HCT116 (cell line): Measurements from ENCODE around the gene ZNF318. TPM values are rescaled to one million over a fixed set of nuclear protein-coding genes. Genes with fewer than 3 reads are reported as not detected.

Source experiments
- ATAC-seq: fragments of 200-7000 bp; cut with Tn5 transposase; 2 replicates; pipeline ENCODE4 v1.9.1; 2020; ENCODE audit warnings: mild to moderate bottlenecking, moderate library complexity
- BruUV-seq: library from RNA; stranded (reverse); fragments of 400-500 nt; replicated peaks from 2 replicates; lab custom pipeline; 2021; lab: Mats Ljungman, UMichigan
- CTCF ChIA-PET: fragments of 300-600 bp; sonication (Branson Sonifier 250); formaldehyde crosslinking; loops from one replicate; lab custom pipeline; 2021; ENCODE audit warnings: antibody characterized with exemption; lab: Charles Lee
- POLR2A ChIA-PET: fragments of 300-600, 350-600 bp; sonication (Branson Sonifier 250); formaldehyde crosslinking; loops from one replicate; lab custom pipeline; 2021; ENCODE audit warnings: antibody characterized with exemption; lab: Charles Lee
- RAD21 ChIA-PET, 2 experiments: fragments of 300-600 bp; sonication (Branson Sonifier 250); formaldehyde crosslinking; loops; one replicate each; lab custom pipeline; 2023; ENCODE audit warnings: low total read pairs in 2 of 2; ENCODE audit not compliant: uncharacterized antibody in 2 of 2, unreplicated experiment in 2 of 2, low non-redundant PET in 1 of 2; lab: Charles Lee
- DNase-seq: peaks from one replicate; pipeline ENCODE4 v3.0.0-alpha.2; 2010; ENCODE audit warnings: low read depth, low spot score
- H2AFZ ChIP-seq: fragments of 200-600 bp; shearing (Covaris generic), sonication (generic); 2 replicates; pipeline ENCODE4 v1.6.1; 2017; ENCODE audit warnings: low read depth, mixed run types, mixed read lengths, antibody characterized with exemption, low read length; ENCODE audit not compliant: poor library complexity, severe bottlenecking
- H3K27ac ChIP-seq: 2 replicates; pipeline ENCODE4 v1.5.1; 2012; ENCODE audit warnings: low read depth, low read length
- H3K27me3 ChIP-seq: fragments of 200-600 bp; sonication (generic); 2 replicates; pipeline ENCODE4 v1.6.1; 2016; ENCODE audit warnings: mixed run types, low read length, mixed read lengths; ENCODE audit not compliant: insufficient read depth
- H3K36me3 ChIP-seq, 2 experiments: fragments of 200-500 bp in 1 of 2; fragments of 200-600 bp in 1 of 2; sonication (Bioruptor generic) in 1 of 2; sonication (generic) in 1 of 2; 2 replicates each; pipeline versions ENCODE4 v1.5.1 to v1.6.1; 2014 to 2016; ENCODE audit warnings: low read length in 2 of 2, inconsistent platforms in 1 of 2, mixed read lengths in 1 of 2, mixed run types in 1 of 2; ENCODE audit not compliant: insufficient read depth in 2 of 2, control insufficient read depth in 1 of 2
- H3K4me1 ChIP-seq, 2 experiments: fragments of 200-600 bp in 1 of 2; sonication (generic) in 1 of 2; 2 replicates each; pipeline versions ENCODE4 v1.5.1 to v1.6.1; 2012 to 2017; ENCODE audit warnings: low read length in 2 of 2, inconsistent platforms in 1 of 2, mild to moderate bottlenecking in 1 of 2, mixed read lengths in 1 of 2, mixed run types in 1 of 2, moderate library complexity in 1 of 2; ENCODE audit not compliant: insufficient read depth in 2 of 2, control insufficient read depth in 1 of 2
- H3K4me2 ChIP-seq: fragments of 200-600 bp; sonication (generic); 2 replicates; pipeline ENCODE4 v1.6.1; 2017; ENCODE audit warnings: mixed run types, low read length, mixed read lengths
- H3K4me3 ChIP-seq, 2 experiments: fragments of 200-600 bp in 1 of 2; sonication (generic) in 1 of 2; replicated peaks in 1 of 2; 2 replicates each; pipeline ENCODE4 v1.5.1; 2011 to 2016; ENCODE audit warnings: low read length in 2 of 2, control low read depth in 1 of 2, low read depth in 1 of 2, mild to moderate bottlenecking in 1 of 2, mixed read lengths in 1 of 2, mixed run types in 1 of 2
- H3K79me2 ChIP-seq: fragments of 200-600 bp; sonication (generic); 2 replicates; pipeline ENCODE4 v1.6.1; 2017; ENCODE audit warnings: mild to moderate bottlenecking, mixed run types, low read length, moderate library complexity, mixed read lengths; ENCODE audit not compliant: insufficient read depth
- H3K9ac ChIP-seq: fragments of 200-600 bp; sonication (generic); 2 replicates; pipeline ENCODE4 v1.6.1; 2016; ENCODE audit warnings: low read length, mixed read lengths
- H3K9me2 ChIP-seq: fragments of 200-600 bp; sonication (generic), shearing (Covaris generic); 2 replicates; pipeline ENCODE4 v1.6.1; 2017; ENCODE audit warnings: mixed run types, mild to moderate bottlenecking, moderate library complexity; ENCODE audit not compliant: insufficient read depth
- H3K9me3 ChIP-seq, 2 experiments: fragments of 200-500 bp in 1 of 2; fragments of 200-600 bp in 1 of 2; sonication (Bioruptor generic) in 1 of 2; sonication (generic) in 1 of 2; 2 replicates each; pipeline ENCODE4 v1.6.1; 2014 to 2017; ENCODE audit warnings: low read length in 2 of 2, mixed read lengths in 2 of 2, inconsistent platforms in 1 of 2, low read depth in 1 of 2, mild to moderate bottlenecking in 1 of 2, mixed run types in 1 of 2, moderate library complexity in 1 of 2; ENCODE audit not compliant: control insufficient read depth in 1 of 2, insufficient read depth in 1 of 2
- H4K20me1 ChIP-seq: fragments of 200-600 bp; sonication (generic), shearing (Covaris generic); 2 replicates; pipeline ENCODE4 v1.6.1; 2017; ENCODE audit warnings: mixed run types, mild to moderate bottlenecking, moderate library complexity; ENCODE audit not compliant: insufficient read depth
- CBX3 ChIP-seq: IDR thresholded peaks from 2 replicates; pipeline ENCODE4 v1.6.1; 2012; ENCODE audit warnings: low read depth
- CEBPB ChIP-seq: IDR thresholded peaks from 2 replicates; pipeline ENCODE4 v1.6.1; 2012; ENCODE audit warnings: low read depth
- EGR1 ChIP-seq: IDR thresholded peaks from 2 replicates; pipeline ENCODE4 v1.6.1; 2012; ENCODE audit warnings: low read depth
- ELF1 ChIP-seq: IDR thresholded peaks from 2 replicates; pipeline ENCODE4 v1.6.1; 2012; ENCODE audit warnings: low read depth, borderline replicate concordance
- EZH2 ChIP-seq: fragments of 200-600 bp; sonication (generic); IDR thresholded peaks from 2 replicates; pipeline ENCODE4 v1.6.1; 2017; ENCODE audit warnings: antibody characterized with exemption, mixed run types
- EZH2phosphoT487 ChIP-seq: fragments of 200-600 bp; IDR thresholded peaks from 2 replicates; pipeline ENCODE4 v1.6.1; 2018; ENCODE audit warnings: antibody characterized with exemption, borderline replicate concordance
- FOSL1 ChIP-seq: IDR thresholded peaks from 2 replicates; pipeline ENCODE4 v1.6.1; 2012; ENCODE audit warnings: low read depth
- JUND ChIP-seq: IDR thresholded peaks from 2 replicates; pipeline ENCODE4 v1.6.1; 2012
- POLR2A ChIP-seq: IDR thresholded peaks from 2 replicates; pipeline ENCODE4 v1.7.0; 2011; ENCODE audit warnings: borderline replicate concordance; ENCODE audit not compliant: insufficient read depth, insufficient read length; ENCODE audit errors: extremely low read depth
- POLR2AphosphoS5 ChIP-seq: IDR thresholded peaks from 2 replicates; pipeline ENCODE4 v1.6.1; 2011; ENCODE audit warnings: mild to moderate bottlenecking, low read depth, low read length, moderate library complexity
- RAD21 ChIP-seq: IDR thresholded peaks from 2 replicates; pipeline ENCODE4 v1.6.1; 2012; ENCODE audit warnings: low read depth, mild to moderate bottlenecking
- SIN3A ChIP-seq: IDR thresholded peaks from 2 replicates; pipeline ENCODE4 v1.6.1; 2012; ENCODE audit warnings: low read depth
- SP1 ChIP-seq: IDR thresholded peaks from 2 replicates; pipeline ENCODE4 v1.6.1; 2012; ENCODE audit warnings: low read depth
- TCF7L2 ChIP-seq: IDR thresholded peaks from 2 replicates; pipeline ENCODE4 v1.7.0; 2011; ENCODE audit warnings: borderline replicate concordance, inconsistent platforms; ENCODE audit not compliant: insufficient read depth, insufficient read length; ENCODE audit errors: extremely low read depth
- YY1 ChIP-seq: IDR thresholded peaks from 2 replicates; pipeline ENCODE4 v1.6.1; 2011; ENCODE audit warnings: low read length, low read depth, moderate library complexity, mild to moderate bottlenecking; ENCODE audit not compliant: insufficient replicate concordance; ENCODE audit errors: extremely low read depth
- ZFX ChIP-seq: fragments of 450-650 bp; IDR thresholded peaks from 2 replicates; pipeline ENCODE4 v1.6.1; 2017
- ZNF274 ChIP-seq: fragments of 200-500 bp; sonication (Bioruptor generic); IDR thresholded peaks from 2 replicates; pipeline ENCODE4 v1.6.1; 2014; ENCODE audit warnings: mild to moderate bottlenecking, low read depth, low read length, inconsistent platforms
- intact Hi-C: fragments of 100-400 bp; cut with micrococcal nuclease; formaldehyde crosslinking; loops from 2 replicates; pipeline ENCODE4 v1.10.0; 2022
- total RNA-seq: library from RNA; stranded (reverse); gene quantifications from one replicate; pipeline ENCODE4 v1.2.1, GENCODE V29; 2021; ENCODE audit not compliant: unreplicated experiment
- TF ChIP-seq, protein P1 (sequence below): IDR thresholded peaks from 2 replicates; pipeline ENCODE4 v1.6.1; 2011; ENCODE audit warnings: mild to moderate bottlenecking, low read length, moderate library complexity; ENCODE audit not compliant: insufficient replicate concordance; ENCODE audit errors: extremely low read depth
- TF ChIP-seq, protein P2 (sequence below): IDR thresholded peaks from 2 replicates; pipeline ENCODE4 v1.6.1; 2012; ENCODE audit warnings: low read depth
- TF ChIP-seq, protein P3 (sequence below): IDR thresholded peaks from 2 replicates; pipeline ENCODE4 v1.6.1; 2012

ZNF318 gene
- total RNA-seq, 1 experiment from 2014 or later = 15.2 TPM

DNA sequence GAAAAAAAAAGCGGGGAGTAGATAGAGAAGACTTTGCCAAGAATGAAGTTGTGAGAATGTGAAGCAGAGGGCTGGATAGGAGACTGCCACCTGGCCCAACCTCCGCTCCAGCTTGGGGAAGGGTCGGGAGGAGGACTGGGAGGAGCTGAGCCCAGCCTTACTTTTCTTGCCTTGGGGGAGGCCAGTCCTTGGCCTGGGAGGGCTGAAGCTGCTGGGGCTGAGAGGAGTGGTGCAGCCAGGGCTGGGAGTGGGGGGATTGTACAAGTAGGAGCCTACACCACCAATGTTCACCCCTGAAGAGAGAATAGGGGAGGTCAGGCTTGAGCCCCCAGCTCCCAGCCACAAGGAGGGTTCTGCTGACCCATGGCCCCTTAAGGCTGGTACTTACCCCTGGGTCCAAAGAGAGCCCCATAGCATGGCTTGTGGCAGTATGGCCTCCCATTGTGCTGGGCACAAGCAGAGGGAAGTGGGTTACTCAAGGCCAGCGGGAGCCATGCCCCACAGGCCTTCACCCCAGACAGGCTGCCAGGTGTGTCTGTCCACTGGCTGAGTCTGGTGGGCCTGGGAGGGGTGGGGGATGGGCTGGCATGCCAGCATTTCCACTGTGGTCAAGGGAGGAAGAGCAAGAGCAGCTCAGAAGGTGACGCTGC is 61.9 kb downstream of the ZNF318 start:
- ATAC-seq = no peak
- H3K4me2 ChIP-seq = no peak overlapping the region

More for the DNA sequence above, 61.9 kb downstream of the ZNF318 start:
- H3K4me3 ChIP-seq = no peak overlapping the region
- intact Hi-C loops = no loop called here
- H3K9ac ChIP-seq = no peak overlapping the region
- TF ChIP-seq POLR2AphosphoS5 = no peak
- TF ChIP-seq SIN3A = no peak
- no peak for TF ChIP-seq EZH2phosphoT487
- no peak for TF ChIP-seq TCF7L2
- TF ChIP-seq, protein P1, sequence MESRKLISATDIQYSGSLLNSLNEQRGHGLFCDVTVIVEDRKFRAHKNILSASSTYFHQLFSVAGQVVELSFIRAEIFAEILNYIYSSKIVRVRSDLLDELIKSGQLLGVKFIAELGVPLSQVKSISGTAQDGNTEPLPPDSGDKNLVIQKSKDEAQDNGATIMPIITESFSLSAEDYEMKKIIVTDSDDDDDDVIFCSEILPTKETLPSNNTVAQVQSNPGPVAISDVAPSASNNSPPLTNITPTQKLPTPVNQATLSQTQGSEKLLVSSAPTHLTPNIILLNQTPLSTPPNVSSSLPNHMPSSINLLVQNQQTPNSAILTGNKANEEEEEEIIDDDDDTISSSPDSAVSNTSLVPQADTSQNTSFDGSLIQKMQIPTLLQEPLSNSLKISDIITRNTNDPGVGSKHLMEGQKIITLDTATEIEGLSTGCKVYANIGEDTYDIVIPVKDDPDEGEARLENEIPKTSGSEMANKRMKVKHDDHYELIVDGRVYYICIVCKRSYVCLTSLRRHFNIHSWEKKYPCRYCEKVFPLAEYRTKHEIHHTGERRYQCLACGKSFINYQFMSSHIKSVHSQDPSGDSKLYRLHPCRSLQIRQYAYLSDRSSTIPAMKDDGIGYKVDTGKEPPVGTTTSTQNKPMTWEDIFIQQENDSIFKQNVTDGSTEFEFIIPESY = no peak
- TF ChIP-seq CBX3 = no peak
- no peak for TF ChIP-seq EGR1
- TF ChIP-seq, protein P2, sequence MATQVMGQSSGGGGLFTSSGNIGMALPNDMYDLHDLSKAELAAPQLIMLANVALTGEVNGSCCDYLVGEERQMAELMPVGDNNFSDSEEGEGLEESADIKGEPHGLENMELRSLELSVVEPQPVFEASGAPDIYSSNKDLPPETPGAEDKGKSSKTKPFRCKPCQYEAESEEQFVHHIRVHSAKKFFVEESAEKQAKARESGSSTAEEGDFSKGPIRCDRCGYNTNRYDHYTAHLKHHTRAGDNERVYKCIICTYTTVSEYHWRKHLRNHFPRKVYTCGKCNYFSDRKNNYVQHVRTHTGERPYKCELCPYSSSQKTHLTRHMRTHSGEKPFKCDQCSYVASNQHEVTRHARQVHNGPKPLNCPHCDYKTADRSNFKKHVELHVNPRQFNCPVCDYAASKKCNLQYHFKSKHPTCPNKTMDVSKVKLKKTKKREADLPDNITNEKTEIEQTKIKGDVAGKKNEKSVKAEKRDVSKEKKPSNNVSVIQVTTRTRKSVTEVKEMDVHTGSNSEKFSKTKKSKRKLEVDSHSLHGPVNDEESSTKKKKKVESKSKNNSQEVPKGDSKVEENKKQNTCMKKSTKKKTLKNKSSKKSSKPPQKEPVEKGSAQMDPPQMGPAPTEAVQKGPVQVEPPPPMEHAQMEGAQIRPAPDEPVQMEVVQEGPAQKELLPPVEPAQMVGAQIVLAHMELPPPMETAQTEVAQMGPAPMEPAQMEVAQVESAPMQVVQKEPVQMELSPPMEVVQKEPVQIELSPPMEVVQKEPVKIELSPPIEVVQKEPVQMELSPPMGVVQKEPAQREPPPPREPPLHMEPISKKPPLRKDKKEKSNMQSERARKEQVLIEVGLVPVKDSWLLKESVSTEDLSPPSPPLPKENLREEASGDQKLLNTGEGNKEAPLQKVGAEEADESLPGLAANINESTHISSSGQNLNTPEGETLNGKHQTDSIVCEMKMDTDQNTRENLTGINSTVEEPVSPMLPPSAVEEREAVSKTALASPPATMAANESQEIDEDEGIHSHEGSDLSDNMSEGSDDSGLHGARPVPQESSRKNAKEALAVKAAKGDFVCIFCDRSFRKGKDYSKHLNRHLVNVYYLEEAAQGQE = no peak
- no peak for TF ChIP-seq JUND
- no peak for TF ChIP-seq EZH2
- TF ChIP-seq RAD21 = no peak
- no peak for TF ChIP-seq ZFX
- TF ChIP-seq YY1 = no peak
- TF ChIP-seq ZNF274 = no peak
- no peak for TF ChIP-seq POLR2A
- TF ChIP-seq CEBPB = no peak
- no peak for TF ChIP-seq ELF1
- no peak for TF ChIP-seq FOSL1
- no peak for TF ChIP-seq SP1
- TF ChIP-seq, protein P3, sequence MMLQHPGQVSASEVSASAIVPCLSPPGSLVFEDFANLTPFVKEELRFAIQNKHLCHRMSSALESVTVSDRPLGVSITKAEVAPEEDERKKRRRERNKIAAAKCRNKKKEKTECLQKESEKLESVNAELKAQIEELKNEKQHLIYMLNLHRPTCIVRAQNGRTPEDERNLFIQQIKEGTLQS = no peak
- CTCF ChIA-PET = no interaction called here
- H4K20me1 ChIP-seq = no peaks in the 10 kb centered on the region
- BruUV-seq = no TSS peak
- H3K9me3 ChIP-seq = no peaks in the 10 kb centered on the region
- no peaks in the 10 kb centered on the region for H3K27me3 ChIP-seq
- H3K36me3 ChIP-seq = no peaks in the 10 kb centered on the region
- DNase-seq = no peak
- H3K27ac ChIP-seq = no peak overlapping the region
- H3K79me2 ChIP-seq = no peaks in the 10 kb centered on the region
- RAD21 ChIA-PET = no interaction called here
- no peak overlapping the region for H2AFZ ChIP-seq
- no peaks in the 10 kb centered on the region for H3K9me2 ChIP-seq
- POLR2A ChIA-PET = no interaction called here
- H3K4me1 ChIP-seq = peaks cover 2 to 8% of the 10 kb centered on the region in 2 experiments; a peak in 3 of 4 replicates
